Activated CD8-positive, alpha-beta T cell treated with anti-CD3 and anti-CD28 coated beads, Interleukin-2, amount 10 ng/mL, durations not matched to agents 7 days and 5 days (primary cell): ENCODE measurements around the gene SIGLEC9. TPM values are rescaled to one million over a fixed set of nuclear protein-coding genes. Genes with fewer than 3 reads are reported as not detected.

ENCODE experiments used
- ATAC-seq: fragments of 150-1000 bp; cut with Tn5 transposase; one replicate; pipeline ENCODE4 v1.10.0; 2021; ENCODE audit warnings: moderate library complexity
- CTCF ChIA-PET: fragments of 350-600 bp; sonication (Branson Sonifier 250); formaldehyde crosslinking; loops from one replicate; lab custom pipeline; 2021; ENCODE audit warnings: antibody characterized with exemption; lab: Charles Lee
- POLR2A ChIA-PET: fragments of 350-600 bp; sonication (Branson Sonifier 250); formaldehyde crosslinking; loops from one replicate; lab custom pipeline; 2021; ENCODE audit warnings: antibody characterized with exemption; lab: Charles Lee
- DNase-seq: peaks from one replicate; pipeline ENCODE4 v3.0.0-alpha.2; 2020
- H3K27ac Mint-ChIP-seq: one replicate; pipeline ENCODE4 v1.8.0; 2021; ENCODE audit warnings: mild to moderate bottlenecking, mixed read lengths
- H3K27me3 Mint-ChIP-seq: one replicate; pipeline ENCODE4 v1.8.0; 2021; ENCODE audit warnings: low read depth, mixed read lengths
- H3K36me3 Mint-ChIP-seq: one replicate; pipeline ENCODE4 v1.8.0; 2021; ENCODE audit warnings: low read depth, mixed read lengths
- H3K4me1 Mint-ChIP-seq: one replicate; pipeline ENCODE4 v1.8.0; 2021; ENCODE audit warnings: low read depth, mixed read lengths
- H3K4me3 Mint-ChIP-seq: one replicate; pipeline ENCODE4 v1.8.0; 2021; ENCODE audit warnings: mild to moderate bottlenecking, mixed read lengths
- H3K9me3 Mint-ChIP-seq: one replicate; pipeline ENCODE4 v1.8.0; 2022; ENCODE audit warnings: mixed read lengths; ENCODE audit not compliant: insufficient read depth
- total RNA-seq, 2 experiments: library from RNA; stranded (reverse); gene quantifications; one replicate each; pipeline ENCODE4 v1.2.3, GENCODE V29; 2021

The SIGLEC9 gene
- total RNA-seq = under 1 TPM; 0.58 to 0.60 TPM

DNA sequence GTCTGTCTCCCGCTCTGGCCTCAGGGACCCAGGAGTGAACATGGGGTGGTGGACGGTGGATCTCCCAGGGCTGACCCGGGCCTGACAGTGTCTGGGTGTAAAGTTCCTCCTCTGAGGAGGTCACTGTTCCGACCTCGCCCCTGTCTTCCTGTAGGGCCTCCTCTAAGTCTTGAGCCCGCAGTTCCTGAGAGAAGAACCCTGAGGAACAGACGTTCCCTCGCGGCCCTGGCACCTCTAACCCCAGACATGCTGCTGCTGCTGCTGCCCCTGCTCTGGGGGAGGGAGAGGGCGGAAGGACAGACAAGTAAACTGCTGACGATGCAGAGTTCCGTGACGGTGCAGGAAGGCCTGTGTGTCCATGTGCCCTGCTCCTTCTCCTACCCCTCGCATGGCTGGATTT is at the start of gene SIGLEC9:
SIGLEC9 (plus strand) TSS at position 178 of the 400 bp plus-strand sequence; CDS start at position 247, 69 bp downstream.
- no peak for DNase-seq
- ATAC-seq = no peak
- no peaks in the 10 kb centered on the region for H3K9me3 Mint-ChIP-seq
- ChIA-PET CTCF (no interaction called here), POLR2A (no interaction called here)
- peak within 1 kb of the TSS; percentile 96 for H3K27ac Mint-ChIP-seq
- peaks cover 82% of the 10 kb centered on the region for H3K4me1 Mint-ChIP-seq
- H3K27me3 Mint-ChIP-seq = no peaks in the 10 kb centered on the region
- H3K4me3 Mint-ChIP-seq = peak within 1 kb of the TSS; percentile 55
- no peaks in the 10 kb centered on the region for H3K36me3 Mint-ChIP-seq

DNA sequence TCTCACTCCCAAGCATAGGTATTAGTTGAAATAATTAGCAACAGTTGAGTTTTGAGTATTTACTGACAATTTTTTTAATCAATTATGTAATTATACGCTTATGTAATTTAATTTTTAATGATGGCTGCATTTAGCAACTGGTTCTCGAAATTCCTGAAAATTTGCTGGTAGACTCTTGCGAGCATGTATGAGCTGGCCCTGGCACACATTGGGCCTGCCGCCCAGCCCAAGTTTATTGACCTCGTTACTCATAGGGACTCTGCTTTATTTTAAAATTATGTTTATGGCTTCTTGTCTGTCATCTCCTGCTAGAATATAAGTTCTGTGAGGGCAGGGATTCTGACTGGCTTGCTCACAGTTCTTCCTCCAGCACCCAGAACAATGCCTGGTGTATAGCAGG is 48.7 kb upstream of the SIGLEC9 start:
- Mint-ChIP-seq H3K9me3 (no peaks in the 10 kb centered on the region), H3K36me3 (no peaks in the 10 kb centered on the region), H3K4me3 (no peak overlapping the region), H3K27me3 (peaks cover 9% of the 10 kb centered on the region), H3K27ac (no peak overlapping the region), H3K4me1 (no peaks in the 10 kb centered on the region)
- CTCF ChIA-PET = no interaction called here
- ATAC-seq (no peak), DNase-seq (no peak)
- POLR2A ChIA-PET = no interaction called here

GRCh38 chr19:51076631-51077213 is 48.0 kb upstream of the SIGLEC9 start:
- Mint-ChIP-seq H3K4me3 (no peak overlapping the region), H3K36me3 (no peaks in the 10 kb centered on the region)

GRCh38 chr19:51078104-51078503 is 46.6 kb upstream of the SIGLEC9 start:
- H3K9me3 Mint-ChIP-seq = no peaks in the 10 kb centered on the region
- H3K27me3 Mint-ChIP-seq = peaks cover 9% of the 10 kb centered on the region
- no peaks in the 10 kb centered on the region for H3K36me3 Mint-ChIP-seq
- ChIA-PET POLR2A (no interaction called here), CTCF (no interaction called here)
- no peak overlapping the region for H3K27ac Mint-ChIP-seq
- H3K4me3 Mint-ChIP-seq = no peak overlapping the region
- H3K4me1 Mint-ChIP-seq = no peaks in the 10 kb centered on the region
- ATAC-seq (peak; percentile 39), DNase-seq (no peak)

More at GRCh38 chr19:51076631-51077213, 48.0 kb upstream of the SIGLEC9 start:
- ChIA-PET POLR2A (no interaction called here), CTCF (no interaction called here)
- H3K27me3 Mint-ChIP-seq = peaks cover 9% of the 10 kb centered on the region
- H3K4me1 Mint-ChIP-seq = no peaks in the 10 kb centered on the region
- ATAC-seq = no peak
- DNase-seq = no peak
- no peak overlapping the region for H3K27ac Mint-ChIP-seq
- H3K9me3 Mint-ChIP-seq = no peaks in the 10 kb centered on the region

GRCh38 chr19:51078731-51079130 is 46.0 kb upstream of the SIGLEC9 start:
- ChIA-PET CTCF (no interaction called here), POLR2A (no interaction called here)
- no peak overlapping the region for H3K27ac Mint-ChIP-seq
- H3K36me3 Mint-ChIP-seq = no peaks in the 10 kb centered on the region
- ATAC-seq (no peak), DNase-seq (no peak)
- H3K27me3 Mint-ChIP-seq = peaks cover 9% of the 10 kb centered on the region
- no peaks in the 10 kb centered on the region for H3K9me3 Mint-ChIP-seq
- no peak overlapping the region for H3K4me3 Mint-ChIP-seq
- H3K4me1 Mint-ChIP-seq = no peaks in the 10 kb centered on the region

DNA sequence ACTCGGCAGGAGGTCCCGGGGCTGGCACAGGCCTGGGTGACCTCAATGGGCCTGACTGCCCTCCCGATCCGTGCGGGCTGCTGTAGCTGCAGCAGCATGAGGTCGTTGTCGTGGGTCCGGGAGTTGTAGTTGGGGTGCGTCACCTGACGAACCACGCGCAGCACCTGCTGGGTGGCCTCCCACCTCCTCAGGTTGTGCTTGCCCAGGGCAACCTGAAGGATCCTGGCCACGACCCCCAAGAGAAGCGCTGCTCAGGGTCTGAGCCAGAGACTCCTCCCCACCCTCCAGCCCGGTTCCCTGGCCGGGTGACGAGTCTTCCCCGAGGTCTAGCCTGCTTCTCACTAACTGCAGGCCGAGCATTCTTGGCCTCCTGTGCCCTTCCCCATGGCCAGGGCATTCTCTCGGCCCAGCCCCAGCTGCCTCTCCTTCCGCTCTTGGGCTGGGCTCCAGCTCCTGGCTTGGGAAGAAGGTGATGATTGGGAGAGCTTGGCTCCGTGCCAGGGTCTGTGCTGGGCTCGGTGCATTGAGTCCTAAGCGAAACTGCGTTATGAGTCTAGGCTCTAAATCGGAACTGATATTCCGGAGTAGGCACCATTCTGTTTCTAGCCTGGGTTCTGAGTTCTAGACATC is 45.1 kb upstream of the SIGLEC9 start:
- POLR2A ChIA-PET = no interaction called here
- H3K36me3 Mint-ChIP-seq = no peaks in the 10 kb centered on the region

DNA sequence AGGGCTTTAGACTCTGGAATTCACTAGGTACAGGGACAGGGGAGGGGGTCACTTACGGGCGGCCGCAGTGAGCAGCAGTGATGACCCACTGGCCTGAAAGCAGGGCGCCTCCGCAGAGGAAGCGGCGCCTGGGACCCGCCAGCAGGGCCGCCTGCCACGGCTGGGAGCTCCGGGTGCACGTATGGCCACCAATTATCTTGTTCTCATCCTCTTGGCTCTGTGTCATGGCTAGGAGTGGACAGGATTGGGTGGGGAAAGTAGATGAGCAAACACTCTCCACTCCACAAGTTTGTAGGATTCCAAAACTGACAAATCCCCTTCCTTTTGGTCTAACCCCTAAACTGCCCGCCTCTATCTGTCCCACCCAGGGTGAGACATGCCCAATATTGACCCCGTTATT is 43.2 kb upstream of the SIGLEC9 start:
- H3K27me3 Mint-ChIP-seq = no peaks in the 10 kb centered on the region
- DNase-seq (no peak), ATAC-seq (no peak)
- no peak overlapping the region for H3K4me3 Mint-ChIP-seq
- no peaks in the 10 kb centered on the region for H3K36me3 Mint-ChIP-seq
- H3K27ac Mint-ChIP-seq = no peak overlapping the region
- ChIA-PET CTCF (no interaction called here), POLR2A (no interaction called here)
- no peaks in the 10 kb centered on the region for H3K9me3 Mint-ChIP-seq
- H3K4me1 Mint-ChIP-seq = no peaks in the 10 kb centered on the region

More for the DNA sequence above, 45.1 kb upstream of the SIGLEC9 start:
- Mint-ChIP-seq H3K9me3 (no peaks in the 10 kb centered on the region), H3K27me3 (peaks cover 2% of the 10 kb centered on the region), H3K4me3 (no peak overlapping the region), H3K27ac (no peak overlapping the region), H3K4me1 (no peaks in the 10 kb centered on the region)
- DNase-seq = no peak
- no peak for ATAC-seq
- CTCF ChIA-PET = interaction anchor here (1.2 kb wide), 1 partner anchor 17 kb away, joined by 3 read pairs; no protein-coding TSS in a partner anchor

DNA sequence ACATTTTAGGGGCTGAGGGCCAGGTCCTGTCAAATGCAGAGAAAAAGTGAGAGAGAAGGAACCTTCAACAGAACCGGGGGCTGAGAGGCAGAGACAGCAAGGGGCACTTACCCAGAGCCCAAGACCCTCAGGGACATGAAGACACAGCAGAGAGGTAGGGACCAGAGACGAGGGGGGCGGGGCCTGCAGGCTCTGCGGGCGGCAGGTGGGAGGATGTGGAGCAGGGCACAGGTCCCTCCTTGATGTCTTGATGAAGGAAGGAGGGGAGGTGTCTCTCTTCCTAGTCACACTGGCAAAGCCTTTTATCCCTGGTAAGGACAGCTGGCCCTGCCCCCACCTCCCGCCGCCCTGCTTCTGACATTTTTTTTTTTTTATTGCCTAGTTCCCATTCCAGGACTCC is 42.1 kb upstream of the SIGLEC9 start, which contains the start of gene KLK14:
KLK14 (minus strand) TSS at position 277 of the 400 bp plus-strand sequence; CDS start at position 4, 273 bp downstream.
- H3K36me3 Mint-ChIP-seq = no peaks in the 10 kb centered on the region
- no peaks in the 10 kb centered on the region for H3K9me3 Mint-ChIP-seq
- H3K27me3 Mint-ChIP-seq = no peaks in the 10 kb centered on the region
- DNase-seq (no peak), ATAC-seq (no peak)
- ChIA-PET POLR2A (no interaction called here), CTCF (no interaction called here)
- no peak within 1 kb of the TSS for H3K4me3 Mint-ChIP-seq
- no peak within 1 kb of the TSS for H3K27ac Mint-ChIP-seq
- no peaks in the 10 kb centered on the region for H3K4me1 Mint-ChIP-seq

- H3K27ac Mint-ChIP-seq = no peak overlapping the region
- ChIA-PET POLR2A (no interaction called here), CTCF (no interaction called here)
- no peaks in the 10 kb centered on the region for H3K4me1 Mint-ChIP-seq
- DNase-seq (no peak), ATAC-seq (no peak)
- no peaks in the 10 kb centered on the region for H3K9me3 Mint-ChIP-seq
- no peaks in the 10 kb centered on the region for H3K36me3 Mint-ChIP-seq
- H3K27me3 Mint-ChIP-seq = no peaks in the 10 kb centered on the region
- no peak overlapping the region for H3K4me3 Mint-ChIP-seq
Measured at GRCh38 chr19:51083181-51083580, 41.5 kb upstream of the SIGLEC9 start.

- ATAC-seq = no peak
- no peak overlapping the region for H3K4me3 Mint-ChIP-seq
- H3K27me3 Mint-ChIP-seq = no peaks in the 10 kb centered on the region
- H3K9me3 Mint-ChIP-seq = no peaks in the 10 kb centered on the region
- POLR2A ChIA-PET = no interaction called here
- H3K27ac Mint-ChIP-seq = no peak overlapping the region
- CTCF ChIA-PET = no interaction called here
- DNase-seq = no peak
- no peaks in the 10 kb centered on the region for H3K36me3 Mint-ChIP-seq
- no peaks in the 10 kb centered on the region for H3K4me1 Mint-ChIP-seq
Measured at GRCh38 chr19:51083783-51084182, 40.9 kb upstream of the SIGLEC9 start.

- H3K4me3 Mint-ChIP-seq = no peak overlapping the region
- H3K4me1 Mint-ChIP-seq = no peaks in the 10 kb centered on the region
- no peaks in the 10 kb centered on the region for H3K27me3 Mint-ChIP-seq
- ChIA-PET CTCF (no interaction called here), POLR2A (no interaction called here)
- DNase-seq (no peak), ATAC-seq (no peak)
- no peak overlapping the region for H3K27ac Mint-ChIP-seq
- H3K9me3 Mint-ChIP-seq = no peaks in the 10 kb centered on the region
- no peaks in the 10 kb centered on the region for H3K36me3 Mint-ChIP-seq
Measured at GRCh38 chr19:51084505-51084904, 40.2 kb upstream of the SIGLEC9 start.

- ATAC-seq = no peak
- ChIA-PET CTCF (interaction anchor here (0.5 kb wide), 1 partner anchor 1750 kb away, joined by 4 read pairs; no protein-coding TSS in a partner anchor), POLR2A (no interaction called here)
- Mint-ChIP-seq H3K9me3 (no peaks in the 10 kb centered on the region), H3K27ac (no peak overlapping the region), H3K4me1 (no peaks in the 10 kb centered on the region), H3K36me3 (no peaks in the 10 kb centered on the region), H3K4me3 (no peak overlapping the region), H3K27me3 (no peaks in the 10 kb centered on the region)
- DNase-seq = no peak
Measured at GRCh38 chr19:51086153-51086850, 38.4 kb upstream of the SIGLEC9 start.
